HG03025 (cell line): ENCODE measurements around the gene RPLP2.

Experiments used
- ATAC-seq: cut with Tn5 transposase; IDR thresholded peaks from one replicate; pipeline ENCODE4 v1.9.1; 2021; ENCODE audit warnings: mild to moderate bottlenecking, moderate library complexity; ENCODE audit not compliant: unreplicated experiment, low FRiP score

The RPLP2 gene

GRCh38 chr11:802693-803466, 6.9 kb upstream of the RPLP2 start:
- ATAC-seq, result no peak

GRCh38 chr11:803467-803742, 6.4 kb upstream of the RPLP2 start:
- ATAC-seq, result no peak

DNA sequence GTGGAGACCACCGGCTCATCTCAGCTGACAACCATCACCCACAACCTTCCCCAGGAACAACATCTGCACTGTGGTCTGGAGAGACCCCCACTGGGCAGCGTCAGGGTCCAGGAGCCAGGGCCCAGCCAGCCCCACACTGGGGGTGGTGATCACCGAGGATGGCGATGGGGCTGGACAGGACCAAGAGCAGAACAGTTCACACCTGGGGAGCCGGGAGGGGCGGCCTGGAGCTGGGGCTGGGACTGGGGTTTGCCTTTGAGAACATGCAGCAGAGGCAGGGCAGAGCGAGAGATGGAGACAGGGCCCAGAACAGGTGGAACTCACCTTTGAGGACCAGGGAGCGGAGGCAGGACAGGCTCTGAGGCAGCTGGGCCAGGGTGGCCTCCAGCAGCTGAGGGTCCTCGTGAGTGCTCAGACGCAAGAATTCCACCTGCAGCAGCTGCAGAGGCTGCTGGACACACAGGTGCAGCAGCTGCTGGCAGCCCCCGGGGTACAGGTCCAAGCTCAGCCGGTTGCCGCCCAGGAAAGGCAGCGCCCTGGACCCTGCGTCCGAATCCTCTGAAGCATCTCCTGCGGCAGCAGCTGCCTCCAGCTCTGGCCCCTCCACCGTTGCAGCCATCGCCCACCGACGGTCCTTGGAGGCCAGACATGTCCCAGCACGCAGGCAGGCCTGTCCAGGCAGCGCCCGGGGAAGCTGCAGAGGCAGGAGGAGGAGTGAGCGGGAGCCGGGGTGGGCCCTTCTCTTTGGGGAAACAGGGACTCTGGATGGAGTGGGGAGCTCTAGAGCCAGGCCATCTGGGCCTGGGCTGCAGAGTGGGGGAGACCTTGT, 5.8 kb upstream of the RPLP2 start:
- no peak for ATAC-seq

DNA sequence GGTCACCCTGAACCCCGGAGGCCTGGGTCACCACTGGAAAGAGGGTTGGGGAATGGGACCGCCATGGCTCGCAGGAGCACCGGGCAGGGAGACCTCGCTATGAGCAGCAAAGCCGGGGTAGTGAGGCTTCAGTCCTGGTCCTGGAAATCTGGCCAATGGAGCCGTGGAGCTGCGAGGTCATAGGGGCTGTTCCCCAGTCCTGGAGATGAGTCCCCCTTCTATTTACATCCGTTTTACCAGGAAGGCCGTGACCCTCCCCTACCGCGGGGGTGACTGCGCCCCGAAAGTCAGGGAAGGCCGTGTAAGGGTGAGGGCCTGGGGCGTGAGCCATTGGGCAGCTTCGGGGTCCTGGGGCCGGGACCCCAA, 5.2 kb upstream of the RPLP2 start:
- ATAC-seq, result no peak

DNA sequence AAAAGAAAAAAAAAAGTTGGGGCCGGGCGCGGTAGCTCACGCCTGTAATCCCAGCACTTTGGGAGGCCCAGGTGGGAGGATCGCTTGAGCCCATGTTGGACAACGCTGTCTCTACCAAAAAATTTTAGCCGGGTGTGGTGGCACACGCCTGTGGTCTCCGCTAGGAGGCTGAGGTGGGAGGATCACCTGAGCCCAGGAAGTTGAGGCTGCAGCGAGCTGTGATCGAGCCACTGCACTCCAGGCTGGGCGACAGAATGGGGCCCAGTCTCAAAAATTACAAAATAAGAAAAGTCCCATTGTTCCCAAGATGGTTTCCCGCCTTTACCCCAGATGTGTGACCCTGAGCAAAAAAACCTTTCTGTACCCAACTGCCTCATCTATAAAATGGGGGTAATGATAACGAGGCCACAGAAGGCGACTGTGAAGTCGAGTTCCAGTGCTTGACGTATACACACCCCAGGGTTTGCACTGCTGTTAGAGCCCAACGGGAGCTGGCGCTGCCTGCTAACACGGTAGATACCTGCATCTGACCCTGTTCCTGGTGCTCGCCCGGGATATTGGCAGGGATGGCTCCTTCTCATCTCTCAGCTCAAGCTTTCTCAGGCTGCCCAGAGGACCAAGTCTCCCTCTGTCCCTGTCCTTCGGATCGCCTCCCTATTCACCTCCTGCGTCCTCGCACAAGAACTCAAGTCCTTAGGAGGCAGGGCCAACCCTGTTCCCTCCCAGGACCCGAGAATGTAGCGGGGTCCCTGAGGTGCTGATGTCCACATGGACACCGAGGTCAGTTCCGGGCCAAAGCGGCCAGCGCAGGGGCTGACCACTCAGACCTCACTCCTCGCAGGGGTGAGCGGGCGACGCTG, 1.1 kb upstream of the RPLP2 start:
- no peak for ATAC-seq

DNA sequence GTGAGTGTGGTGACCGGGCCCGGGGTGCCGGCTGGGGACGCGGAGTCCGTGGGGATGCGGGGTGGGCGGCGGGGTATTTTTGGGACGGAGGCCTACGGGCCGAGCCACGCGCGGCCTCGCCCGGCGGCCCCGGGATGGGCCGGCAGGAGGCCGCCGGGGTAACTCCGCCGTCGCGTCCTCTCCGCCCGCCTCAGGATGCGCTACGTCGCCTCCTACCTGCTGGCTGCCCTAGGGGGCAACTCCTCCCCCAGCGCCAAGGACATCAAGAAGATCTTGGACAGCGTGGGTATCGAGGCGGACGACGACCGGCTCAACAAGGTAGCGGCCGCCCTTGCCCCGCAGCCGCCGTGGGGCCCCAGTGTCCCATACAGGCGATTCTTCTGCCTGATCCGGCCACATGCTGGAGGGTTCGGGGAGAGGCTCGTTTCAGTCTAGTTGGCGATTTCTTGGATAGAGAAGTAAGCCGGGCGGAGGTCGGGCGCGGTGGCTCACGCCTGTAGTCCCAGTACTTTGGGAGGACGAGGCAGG, 337 bp downstream of the RPLP2 start:
- ATAC-seq, result no peak

GRCh38 chr11:811446-812245, 1.9 kb downstream of the RPLP2 start:
- ATAC-seq, result no peak

DNA sequence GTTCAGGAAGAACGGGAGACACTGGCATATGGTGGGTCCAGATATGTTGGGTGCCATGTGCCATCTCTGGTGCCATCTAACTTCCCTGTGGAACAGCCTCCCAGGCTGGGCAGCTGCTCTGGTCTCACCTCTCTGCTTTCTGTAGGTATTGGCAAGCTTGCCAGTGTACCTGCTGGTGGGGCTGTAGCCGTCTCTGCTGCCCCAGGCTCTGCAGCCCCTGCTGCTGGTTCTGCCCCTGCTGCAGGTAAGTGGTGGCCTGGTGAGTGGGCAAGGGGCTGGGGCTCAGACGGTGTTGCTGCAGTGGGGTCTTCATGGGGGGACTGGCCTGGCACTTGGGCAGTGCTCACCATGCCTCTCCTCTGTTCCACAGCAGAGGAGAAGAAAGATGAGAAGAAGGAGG, 2.6 kb downstream of the RPLP2 start:
- ATAC-seq, result no peak

GRCh38 chr11:813072-813455, 3.3 kb downstream of the RPLP2 start:
- ATAC-seq, result no peak

DNA sequence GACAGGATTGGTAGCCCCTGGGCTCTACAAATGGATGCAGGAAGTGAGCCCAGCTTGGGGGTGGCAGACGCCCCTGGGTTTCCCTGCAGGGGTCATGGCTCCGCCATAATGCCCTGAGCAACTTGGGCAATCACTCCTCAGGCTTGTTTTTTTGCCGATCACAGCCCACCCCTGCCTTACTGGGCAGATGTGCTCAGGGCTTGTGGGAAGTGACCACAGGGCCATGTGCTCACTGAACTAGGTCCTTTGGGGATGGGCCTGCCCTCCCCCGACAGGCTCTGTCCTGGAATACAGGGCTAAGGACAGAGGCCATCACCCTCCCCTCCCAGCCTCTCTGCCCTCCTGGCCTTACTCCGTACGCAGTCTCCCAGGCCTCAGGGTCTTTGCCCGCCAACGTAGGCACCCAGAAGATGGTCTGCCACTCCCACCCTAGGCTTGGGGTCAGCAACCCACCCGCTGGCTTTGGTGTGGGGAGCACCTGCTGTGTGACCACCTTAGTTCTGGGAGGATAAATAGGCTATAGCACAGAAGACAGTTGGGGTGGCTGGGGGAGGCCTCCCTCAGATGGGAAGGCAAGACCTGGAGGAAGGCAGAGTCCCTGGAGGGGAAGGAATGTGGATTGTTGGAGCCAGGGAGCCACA, 3.8 kb downstream of the RPLP2 start:
- no peak for ATAC-seq

- ATAC-seq, result no peak
These were observed 6.1 kb downstream of the RPLP2 start for GRCh38 chr11:815675-816432.

DNA sequence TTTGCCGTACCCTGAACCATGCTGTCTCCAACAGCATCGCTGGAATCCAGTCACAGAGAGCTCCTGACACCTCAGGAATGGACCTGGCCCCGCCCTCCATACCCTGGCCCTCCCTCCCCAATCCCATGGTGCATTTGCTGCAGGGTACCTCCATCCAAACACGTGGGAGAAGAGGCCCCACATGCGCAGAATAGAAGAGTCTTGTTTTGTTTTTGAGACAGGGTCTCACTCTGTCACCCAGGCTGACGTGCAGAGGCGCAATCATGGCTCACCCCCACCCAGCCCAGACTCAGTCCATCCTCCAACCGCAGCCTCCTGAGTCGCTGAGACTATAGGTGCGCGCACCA, 6.6 kb downstream of the RPLP2 start:
- no peak for ATAC-seq

DNA sequence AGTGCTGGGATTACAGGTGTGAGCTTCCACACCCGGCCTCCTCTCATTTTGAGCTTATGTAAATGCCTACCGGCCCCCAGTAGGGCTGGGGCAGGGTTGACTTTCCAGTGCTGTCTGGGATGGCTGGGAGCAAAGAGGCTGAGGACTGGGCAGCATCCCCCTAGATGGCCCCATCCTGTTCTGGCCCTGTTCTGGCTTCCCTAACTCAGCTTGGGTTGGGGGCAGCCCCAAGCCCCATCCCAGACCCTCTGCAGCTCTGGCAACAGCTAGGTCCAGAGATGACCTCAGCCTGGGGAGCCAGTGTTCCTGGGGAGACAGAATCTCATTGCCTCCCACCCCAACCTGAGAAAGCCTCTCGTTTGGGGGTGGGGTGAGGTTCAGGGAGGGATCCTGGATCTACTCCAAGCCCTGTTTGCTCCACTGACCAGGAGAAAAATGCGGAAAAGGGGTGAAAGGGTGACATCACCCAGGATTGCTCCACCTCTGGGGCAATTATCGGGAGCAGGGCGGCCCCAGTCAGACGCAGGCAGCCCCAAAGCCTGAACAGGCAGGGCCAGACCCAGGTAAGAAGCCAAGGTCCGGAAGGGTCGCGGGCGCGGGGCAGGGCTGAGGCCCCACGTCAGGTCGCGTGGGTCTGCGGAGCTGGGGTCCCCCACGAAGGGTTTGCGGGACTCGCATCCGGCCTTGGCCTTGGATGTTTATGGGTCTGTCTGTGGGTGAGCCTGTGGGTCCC, 8.8 kb downstream of the RPLP2 start, which contains the start of gene PNPLA2:
Gene PNPLA2, plus strand, starts transcription at position 519 of the 733 bp plus-strand sequence. CDS start 805 bp downstream, outside the sequence.
- ATAC-seq, result no peak

DNA sequence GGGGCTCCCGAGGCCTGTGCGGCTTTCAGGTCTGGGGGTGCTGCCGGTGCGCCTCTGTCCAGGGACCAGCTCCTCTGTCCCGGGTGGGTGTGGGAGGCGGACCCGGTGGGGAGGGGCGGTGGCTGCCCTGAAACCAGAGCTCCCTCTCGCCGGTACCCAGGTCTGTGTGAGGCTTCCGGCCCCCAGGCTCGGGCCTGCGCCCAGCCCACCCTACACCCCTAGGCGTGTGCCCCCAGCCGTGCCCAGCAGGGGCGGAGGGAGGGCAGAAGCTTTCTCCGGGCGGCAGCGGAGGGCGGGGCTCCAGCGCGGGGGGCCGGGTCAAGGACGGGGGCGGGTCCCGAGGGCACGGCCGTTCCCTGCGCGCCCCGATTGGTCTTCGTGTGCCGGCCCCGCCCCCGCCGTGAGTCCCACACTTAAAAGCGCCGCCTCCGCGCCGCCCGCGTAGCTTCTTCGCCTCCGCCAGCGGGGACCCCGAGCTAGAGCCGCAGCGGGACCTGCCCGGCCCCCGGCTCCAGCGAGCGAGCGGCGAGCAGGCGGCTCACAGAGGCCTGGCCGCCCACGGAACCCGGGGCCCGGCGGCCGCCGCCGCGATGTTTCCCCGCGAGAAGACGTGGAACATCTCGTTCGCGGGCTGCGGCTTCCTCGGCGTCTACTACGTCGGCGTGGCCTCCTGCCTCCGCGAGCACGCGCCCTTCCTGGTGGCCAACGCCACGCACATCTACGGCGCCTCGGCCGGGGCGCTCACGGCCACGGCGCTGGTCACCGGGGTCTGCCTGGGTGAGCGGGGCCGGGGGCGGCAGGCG, 9.6 kb downstream of the RPLP2 start:
- peak; percentile 72 for ATAC-seq

GRCh38 chr11:819943-820649, 10.3 kb downstream of the RPLP2 start:
- peak; percentile 49 for ATAC-seq

GRCh38 chr11:820655-821511, 11.1 kb downstream of the RPLP2 start:
- ATAC-seq, result no peak
